Ascending aorta (tissue), 2 donors: ENCODE data around the gene C22orf31. TPM values are rescaled to one million over a fixed set of nuclear protein-coding genes. Genes with fewer than 3 reads are reported as not detected.

Experiments
- DNase-seq, 2 donors: peaks; one replicate each; pipeline ENCODE4 v3.0.0-alpha.2; 2019; ENCODE audit warnings: low spot score in 2 of 2
- H3K27ac ChIP-seq, 2 donors: fragments of 200-600 bp; sonication (generic); one replicate each; pipeline ENCODE4 v1.5.1; 2016 to 2017; ENCODE audit warnings: mild to moderate bottlenecking in 1 of 2
- H3K27me3 ChIP-seq: fragments of 200-600 bp; sonication (generic); one replicate; pipeline ENCODE4 v1.5.1; 2017
- H3K36me3 ChIP-seq, 2 donors: fragments of 200-600 bp; sonication (generic); one replicate each; pipeline ENCODE4 v1.5.1; 2016
- H3K4me1 ChIP-seq, 2 donors: fragments of 200-600 bp; sonication (generic); one replicate each; pipeline ENCODE4 v1.5.1; 2016 to 2017; ENCODE audit warnings: mild to moderate bottlenecking in 1 of 2
- H3K4me3 ChIP-seq, 2 donors: fragments of 200-600 bp; sonication (generic); one replicate each; pipeline ENCODE4 v1.5.1; 2016 to 2017; ENCODE audit warnings: mild to moderate bottlenecking in 1 of 2
- H3K9me3 ChIP-seq, 2 donors: fragments of 200-600 bp; sonication (generic); one replicate each; pipeline ENCODE4 v1.5.1; 2016
- CTCF ChIP-seq, 3 experiments: fragments of 200-600 bp in 2 of 3; fragments of 450-650 bp in 1 of 3; sonication (generic) in 2 of 3; IDR thresholded peaks; one replicate each; pipeline ENCODE4 v1.5.1; 2016 to 2019; ENCODE audit warnings: antibody characterized with exemption in 3 of 3, mild to moderate bottlenecking in 1 of 3, moderate library complexity in 1 of 3
- intact Hi-C: fragments of 100-400 bp; cut with DNase I; formaldehyde crosslinking; loops from one replicate; pipeline ENCODE4 v1.15.1; 2023
- total RNA-seq: library from RNA; depleted of rRNA; stranded (reverse); fragments of >200 nt; gene quantifications from one replicate; pipeline ENCODE4 v1.1.0, GENCODE V29; 2016

The C22orf31 gene
- total RNA-seq = not detected

GRCh38 chr22:29061773-29062172 is at the start of gene C22orf31:
TSS of gene C22orf31 (minus strand) at chr22:29061831. CDS start at chr22:29061792, 39 bp downstream.
- Histone ChIP-seq H3K36me3 (no peaks in the 10 kb centered on the region), H3K4me1 (no peaks in the 10 kb centered on the region), H3K9me3 (no peaks in the 10 kb centered on the region), H3K27ac (no peak within 1 kb of the TSS), H3K4me3 (no peak within 1 kb of the TSS), H3K27me3 (no peaks in the 10 kb centered on the region)
- TF ChIP-seq CTCF (IDR thresholded peaks at IDR 0.05) = no peak
- intact Hi-C loops = no loop called here
- no peak for DNase-seq

GRCh38 chr22:29110946-29111345 is 49.3 kb upstream of the C22orf31 start:
- Histone ChIP-seq H3K27ac (no peak overlapping the region), H3K27me3 (no peaks in the 10 kb centered on the region), H3K4me3 (no peak overlapping the region), H3K9me3 (no peaks in the 10 kb centered on the region), H3K4me1 (no peaks in the 10 kb centered on the region), H3K36me3 (no peaks in the 10 kb centered on the region)
- TF ChIP-seq CTCF (IDR thresholded peaks at IDR 0.05) = no peak
- DNase-seq = no peak
- intact Hi-C loops = no loop called here

GRCh38 chr22:29109822-29110221 is 48.2 kb upstream of the C22orf31 start:
- DNase-seq = no peak
- intact Hi-C loops = no loop called here
- Histone ChIP-seq H3K27ac (no peak overlapping the region), H3K9me3 (no peaks in the 10 kb centered on the region), H3K27me3 (no peaks in the 10 kb centered on the region), H3K4me3 (no peak overlapping the region), H3K4me1 (no peaks in the 10 kb centered on the region), H3K36me3 (no peaks in the 10 kb centered on the region)
- no peak for TF ChIP-seq CTCF (IDR thresholded peaks at IDR 0.05)

- DNase-seq = no peak
- H3K27ac ChIP-seq = no peak overlapping the region
- intact Hi-C loops = no loop called here
- H3K4me1 ChIP-seq = no peaks in the 10 kb centered on the region
- TF ChIP-seq CTCF (IDR thresholded peaks at IDR 0.05) = no peak
- H3K4me3 ChIP-seq = no peak overlapping the region
- no peaks in the 10 kb centered on the region for H3K9me3 ChIP-seq
- no peaks in the 10 kb centered on the region for H3K27me3 ChIP-seq
- H3K36me3 ChIP-seq = no peaks in the 10 kb centered on the region
Measured at GRCh38 chr22:29108137-29108536, 46.5 kb upstream of the C22orf31 start.

GRCh38 chr22:29106839-29107238 is 45.2 kb upstream of the C22orf31 start:
- Histone ChIP-seq H3K27me3 (no peaks in the 10 kb centered on the region), H3K4me3 (no peak overlapping the region), H3K36me3 (no peaks in the 10 kb centered on the region), H3K27ac (no peak overlapping the region), H3K4me1 (no peaks in the 10 kb centered on the region), H3K9me3 (no peaks in the 10 kb centered on the region)
- TF ChIP-seq CTCF (IDR thresholded peaks at IDR 0.05) = no peak
- DNase-seq = no peak
- intact Hi-C loops = no loop called here

- TF ChIP-seq CTCF (IDR thresholded peaks at IDR 0.05) = no peak
- intact Hi-C loops = no loop called here
- H3K4me1 ChIP-seq = no peaks in the 10 kb centered on the region
- no peak overlapping the region for H3K27ac ChIP-seq
- H3K27me3 ChIP-seq = no peaks in the 10 kb centered on the region
- H3K36me3 ChIP-seq = peaks cover 0 to 4% of the 10 kb centered on the region in 2 donors
- no peaks in the 10 kb centered on the region for H3K9me3 ChIP-seq
- no peak overlapping the region for H3K4me3 ChIP-seq
- no peak for DNase-seq
Measured at GRCh38 chr22:29105468-29105867, 43.8 kb upstream of the C22orf31 start.
